Neural cell (in vitro differentiated cells): ENCODE data around the gene BCAP31. TPM values are rescaled to one million over a fixed set of nuclear protein-coding genes. Genes with fewer than 3 reads are reported as not detected.

ENCODE experiments used
- H2AFZ ChIP-seq: fragments of 200-600, 300-800 bp; sonication (generic), shearing (Covaris generic); 2 replicates; pipeline ENCODE4 v1.6.0; 2014; ENCODE audit warnings: low read depth, mild to moderate bottlenecking, antibody characterized with exemption, low read length, moderate library complexity
- H3F3A ChIP-seq: fragments of 200-600 bp; shearing (Covaris generic); 2 replicates; pipeline ENCODE4 v1.6.1; 2016; ENCODE audit warnings: mild to moderate bottlenecking, moderate library complexity, mixed read lengths, antibody characterized with exemption, low read length; ENCODE audit not compliant: insufficient read depth, poor library complexity, severe bottlenecking
- H3K27ac ChIP-seq: fragments of 200-600, 300-800 bp; sonication (generic), shearing (Covaris generic); 2 replicates; pipeline ENCODE4 v1.5.1; 2014; ENCODE audit warnings: mild to moderate bottlenecking, low read length, moderate library complexity
- H3K27me3 ChIP-seq: fragments of 300-800, 200-600 bp; sonication (generic), shearing (Covaris generic); 2 replicates; pipeline ENCODE4 v1.6.0; 2014; ENCODE audit warnings: mild to moderate bottlenecking, low read depth, low read length, moderate library complexity; ENCODE audit not compliant: insufficient read depth
- H3K36me3 ChIP-seq: fragments of 300-800, 200-600 bp; sonication (generic), shearing (Covaris generic); 2 replicates; pipeline ENCODE4 v1.5.1; 2014; ENCODE audit warnings: mild to moderate bottlenecking, antibody characterized with exemption, low read length, moderate library complexity; ENCODE audit not compliant: insufficient read depth
- H3K4me2 ChIP-seq: fragments of 300-800, 200-600 bp; sonication (generic), shearing (Covaris generic); 2 replicates; pipeline ENCODE4 v1.6.0; 2014; ENCODE audit warnings: mild to moderate bottlenecking, low read length
- H3K4me3 ChIP-seq: fragments of 300-800, 200-600 bp; sonication (generic), shearing (Covaris generic); 2 replicates; pipeline ENCODE4 v1.5.1; 2014; ENCODE audit warnings: mild to moderate bottlenecking, low read length, moderate library complexity
- H3K79me2 ChIP-seq: fragments of 200-600 bp; shearing (Covaris generic); replicated peaks from 2 replicates; pipeline ENCODE4 v1.6.0; 2014; ENCODE audit warnings: mild to moderate bottlenecking, low read length, moderate library complexity; ENCODE audit not compliant: insufficient read depth
- H3K9ac ChIP-seq: fragments of 300-800, 200-600 bp; sonication (generic), shearing (Covaris generic); 2 replicates; pipeline ENCODE4 v1.6.1; 2016; ENCODE audit warnings: mild to moderate bottlenecking, low read length, mixed read lengths
- H3K9me2 ChIP-seq: fragments of 200-600 bp; shearing (Covaris generic); 2 replicates; pipeline ENCODE4 v1.6.1; 2016; ENCODE audit warnings: mild to moderate bottlenecking, low read length, mixed read lengths; ENCODE audit not compliant: insufficient read depth
- H3K9me3 ChIP-seq: fragments of 200-600, 300-800 bp; sonication (generic), shearing (Covaris generic); 2 replicates; pipeline ENCODE4 v1.6.1; 2016; ENCODE audit warnings: mild to moderate bottlenecking, mixed run types, low read length, moderate library complexity, mixed read lengths
- H4K20me1 ChIP-seq: fragments of 200-600 bp; shearing (Covaris generic); 2 replicates; pipeline ENCODE4 v1.6.1; 2016; ENCODE audit warnings: mild to moderate bottlenecking, mixed run types; ENCODE audit not compliant: insufficient read depth
- EP300 ChIP-seq: fragments of 450-650 bp; conservative IDR thresholded peaks from 2 replicates; pipeline ENCODE4 v1.6.1; 2014; ENCODE audit warnings: antibody characterized with exemption, mild to moderate bottlenecking, moderate library complexity; ENCODE audit not compliant: poor library complexity, severe bottlenecking
- EZH2 ChIP-seq: fragments of 200-600, 300-800 bp; shearing (Covaris generic), sonication (generic); IDR thresholded peaks from 2 replicates; pipeline ENCODE4 v1.6.1; 2014; ENCODE audit warnings: antibody characterized with exemption, low read length, borderline replicate concordance, mild to moderate bottlenecking; ENCODE audit not compliant: insufficient read depth, poor library complexity, severe bottlenecking
- MXI1 ChIP-seq: fragments of 450-650 bp; conservative IDR thresholded peaks from 2 replicates; pipeline ENCODE4 v1.6.1; 2014; ENCODE audit warnings: antibody characterized with exemption, mild to moderate bottlenecking; ENCODE audit not compliant: poor library complexity, severe bottlenecking
- POLR2AphosphoS5 ChIP-seq: IDR thresholded peaks from 2 replicates; pipeline ENCODE4 v1.6.1; 2012
- RAD21 ChIP-seq: fragments of 450-650 bp; conservative IDR thresholded peaks from 2 replicates; pipeline ENCODE4 v1.6.1; 2014; ENCODE audit warnings: antibody characterized with exemption, mild to moderate bottlenecking, moderate library complexity
- SMC3 ChIP-seq: fragments of 450-650 bp; conservative IDR thresholded peaks from 2 replicates; pipeline ENCODE4 v1.6.1; 2014; ENCODE audit warnings: antibody characterized with exemption, mild to moderate bottlenecking, moderate library complexity; ENCODE audit not compliant: poor library complexity
- TAF1 ChIP-seq: IDR thresholded peaks from 2 replicates; pipeline ENCODE4 v1.6.1; 2012; ENCODE audit warnings: low read depth
- polyA plus RNA-seq: library from polyadenylated mRNA; depleted of rRNA; stranded (reverse); fragments of >200 nt; gene quantifications from 2 replicates; pipeline ENCODE4 v1.2.3, GENCODE V29; 2014
- TF ChIP-seq, protein P1 (sequence below): IDR thresholded peaks from 2 replicates; pipeline ENCODE4 v1.6.1; 2012; ENCODE audit warnings: borderline replicate concordance
- TF ChIP-seq, protein P2 (sequence below): fragments of 450-650 bp; IDR thresholded peaks from 2 replicates; pipeline ENCODE4 v1.5.1; 2014; ENCODE audit warnings: antibody characterized with exemption, mild to moderate bottlenecking, moderate library complexity; ENCODE audit not compliant: poor library complexity, severe bottlenecking

The BCAP31 gene
- polyA plus RNA-seq, 1 donor from 2014 or later = 182 TPM

DNA sequence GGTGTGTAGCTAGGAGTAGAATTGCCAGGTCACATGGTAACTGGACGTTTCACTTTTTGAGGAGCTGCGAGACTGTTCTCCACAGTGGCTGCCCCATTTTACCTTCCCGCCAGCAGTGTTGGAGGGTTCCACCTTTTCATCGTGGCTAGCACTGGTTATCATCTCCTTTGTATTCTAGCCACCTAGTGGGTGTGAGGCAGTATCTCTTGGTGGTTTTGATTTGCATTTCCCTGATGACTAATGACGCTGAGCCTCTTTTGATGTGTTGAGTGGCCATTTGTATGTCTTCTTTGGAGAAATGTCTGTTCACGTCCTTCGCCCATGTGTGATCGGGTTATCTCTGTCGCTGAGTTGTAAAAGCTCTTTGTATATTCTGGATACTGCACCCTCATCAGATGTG, 11.1 kb upstream of the BCAP31 start:
- no peaks in the 10 kb centered on the region for H4K20me1 ChIP-seq
- no peaks in the 10 kb centered on the region for H3K36me3 ChIP-seq
- no peaks in the 10 kb centered on the region for H3K9me3 ChIP-seq
- H3K4me3 ChIP-seq = no peak overlapping the region
- no peak overlapping the region for H3K9ac ChIP-seq
- no peak for TF ChIP-seq TAF1
- no peak for TF ChIP-seq MXI1
- TF ChIP-seq, protein P1, sequence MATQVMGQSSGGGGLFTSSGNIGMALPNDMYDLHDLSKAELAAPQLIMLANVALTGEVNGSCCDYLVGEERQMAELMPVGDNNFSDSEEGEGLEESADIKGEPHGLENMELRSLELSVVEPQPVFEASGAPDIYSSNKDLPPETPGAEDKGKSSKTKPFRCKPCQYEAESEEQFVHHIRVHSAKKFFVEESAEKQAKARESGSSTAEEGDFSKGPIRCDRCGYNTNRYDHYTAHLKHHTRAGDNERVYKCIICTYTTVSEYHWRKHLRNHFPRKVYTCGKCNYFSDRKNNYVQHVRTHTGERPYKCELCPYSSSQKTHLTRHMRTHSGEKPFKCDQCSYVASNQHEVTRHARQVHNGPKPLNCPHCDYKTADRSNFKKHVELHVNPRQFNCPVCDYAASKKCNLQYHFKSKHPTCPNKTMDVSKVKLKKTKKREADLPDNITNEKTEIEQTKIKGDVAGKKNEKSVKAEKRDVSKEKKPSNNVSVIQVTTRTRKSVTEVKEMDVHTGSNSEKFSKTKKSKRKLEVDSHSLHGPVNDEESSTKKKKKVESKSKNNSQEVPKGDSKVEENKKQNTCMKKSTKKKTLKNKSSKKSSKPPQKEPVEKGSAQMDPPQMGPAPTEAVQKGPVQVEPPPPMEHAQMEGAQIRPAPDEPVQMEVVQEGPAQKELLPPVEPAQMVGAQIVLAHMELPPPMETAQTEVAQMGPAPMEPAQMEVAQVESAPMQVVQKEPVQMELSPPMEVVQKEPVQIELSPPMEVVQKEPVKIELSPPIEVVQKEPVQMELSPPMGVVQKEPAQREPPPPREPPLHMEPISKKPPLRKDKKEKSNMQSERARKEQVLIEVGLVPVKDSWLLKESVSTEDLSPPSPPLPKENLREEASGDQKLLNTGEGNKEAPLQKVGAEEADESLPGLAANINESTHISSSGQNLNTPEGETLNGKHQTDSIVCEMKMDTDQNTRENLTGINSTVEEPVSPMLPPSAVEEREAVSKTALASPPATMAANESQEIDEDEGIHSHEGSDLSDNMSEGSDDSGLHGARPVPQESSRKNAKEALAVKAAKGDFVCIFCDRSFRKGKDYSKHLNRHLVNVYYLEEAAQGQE = no peak
- no peak for TF ChIP-seq RAD21
- H3F3A ChIP-seq = no peaks in the 10 kb centered on the region
- no peak overlapping the region for H3K4me2 ChIP-seq
- H3K27ac ChIP-seq = no peak overlapping the region
- H2AFZ ChIP-seq = no peak overlapping the region
- H3K27me3 ChIP-seq = no peaks in the 10 kb centered on the region
- no peaks in the 10 kb centered on the region for H3K79me2 ChIP-seq
- no peaks in the 10 kb centered on the region for H3K9me2 ChIP-seq

DNA sequence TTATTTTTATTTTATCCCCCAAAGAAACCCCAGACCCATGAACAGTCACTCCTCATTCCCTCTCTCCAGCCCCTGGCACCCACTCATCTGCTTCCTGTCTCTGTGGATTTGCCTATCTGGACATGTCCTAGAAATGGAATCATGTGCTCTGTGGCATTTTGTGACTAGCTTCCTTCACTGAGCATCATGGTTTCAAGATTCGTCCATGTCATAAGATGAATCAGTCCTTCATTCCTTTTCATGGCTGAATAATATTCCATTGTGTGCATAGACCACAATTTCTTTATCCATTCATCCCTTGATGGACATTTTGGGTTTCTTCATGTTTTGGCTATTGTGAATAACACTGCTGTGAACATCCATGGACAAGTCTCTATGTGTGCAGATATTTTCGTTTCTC, 10.7 kb upstream of the BCAP31 start:
- Histone ChIP-seq H3K9ac (no peak overlapping the region), H3K9me3 (no peaks in the 10 kb centered on the region), H3K27me3 (no peaks in the 10 kb centered on the region), H3F3A (no peaks in the 10 kb centered on the region), H4K20me1 (no peaks in the 10 kb centered on the region), H2AFZ (no peak overlapping the region), H3K4me2 (no peak overlapping the region), H3K27ac (no peak overlapping the region), H3K4me3 (no peak overlapping the region), H3K9me2 (no peaks in the 10 kb centered on the region), H3K79me2 (no peaks in the 10 kb centered on the region), H3K36me3 (no peaks in the 10 kb centered on the region)
- TF ChIP-seq, protein P2, sequence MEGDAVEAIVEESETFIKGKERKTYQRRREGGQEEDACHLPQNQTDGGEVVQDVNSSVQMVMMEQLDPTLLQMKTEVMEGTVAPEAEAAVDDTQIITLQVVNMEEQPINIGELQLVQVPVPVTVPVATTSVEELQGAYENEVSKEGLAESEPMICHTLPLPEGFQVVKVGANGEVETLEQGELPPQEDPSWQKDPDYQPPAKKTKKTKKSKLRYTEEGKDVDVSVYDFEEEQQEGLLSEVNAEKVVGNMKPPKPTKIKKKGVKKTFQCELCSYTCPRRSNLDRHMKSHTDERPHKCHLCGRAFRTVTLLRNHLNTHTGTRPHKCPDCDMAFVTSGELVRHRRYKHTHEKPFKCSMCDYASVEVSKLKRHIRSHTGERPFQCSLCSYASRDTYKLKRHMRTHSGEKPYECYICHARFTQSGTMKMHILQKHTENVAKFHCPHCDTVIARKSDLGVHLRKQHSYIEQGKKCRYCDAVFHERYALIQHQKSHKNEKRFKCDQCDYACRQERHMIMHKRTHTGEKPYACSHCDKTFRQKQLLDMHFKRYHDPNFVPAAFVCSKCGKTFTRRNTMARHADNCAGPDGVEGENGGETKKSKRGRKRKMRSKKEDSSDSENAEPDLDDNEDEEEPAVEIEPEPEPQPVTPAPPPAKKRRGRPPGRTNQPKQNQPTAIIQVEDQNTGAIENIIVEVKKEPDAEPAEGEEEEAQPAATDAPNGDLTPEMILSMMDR = no peak
- TF ChIP-seq EP300 (no peak), MXI1 (no peak), RAD21 (no peak), SMC3 (no peak)

GRCh38 chrX:153733651-153734240, 9.6 kb upstream of the BCAP31 start:
- H4K20me1 ChIP-seq = no peaks in the 10 kb centered on the region
- no peaks in the 10 kb centered on the region for H3K79me2 ChIP-seq
- no peak overlapping the region for H3K4me3 ChIP-seq
- TF ChIP-seq, protein P2 = no peak
- TF ChIP-seq MXI1 (no peak), EP300 (no peak), POLR2AphosphoS5 (no peak), RAD21 (no peak), EZH2 (no peak), TAF1 (no peak), SMC3 (no peak)
- TF ChIP-seq, protein P1 = no peak
- H3K36me3 ChIP-seq = no peaks in the 10 kb centered on the region
- H3K27me3 ChIP-seq = no peaks in the 10 kb centered on the region
- no peaks in the 10 kb centered on the region for H3K9me3 ChIP-seq
- H3K27ac ChIP-seq = no peak overlapping the region
- H2AFZ ChIP-seq = no peak overlapping the region
- H3K4me2 ChIP-seq = no peak overlapping the region
- H3K9ac ChIP-seq = no peak overlapping the region
- H3F3A ChIP-seq = no peaks in the 10 kb centered on the region
- no peaks in the 10 kb centered on the region for H3K9me2 ChIP-seq
